OCI-LY3 (cell line): ENCODE data around the gene CSTPP1.

ENCODE experiments used
- H2AFZ ChIP-seq: fragments of 200-600, 300-600 bp; shearing (Covaris generic); 2 replicates; pipeline ENCODE4 v1.6.0; 2014; ENCODE audit warnings: antibody characterized with exemption, low read depth, low read length
- H3K27ac ChIP-seq: fragments of 200-600, 300-600 bp; sonication (generic); 2 replicates; pipeline ENCODE4 v1.5.1; 2014; ENCODE audit warnings: mild to moderate bottlenecking, low read length, moderate library complexity, mixed read lengths
- H3K27me3 ChIP-seq: fragments of 200-600, 300-600 bp; sonication (generic); 2 replicates; pipeline ENCODE4 v1.6.1; 2014; ENCODE audit warnings: low read depth, low read length, mixed read lengths
- H3K36me3 ChIP-seq: fragments of 200-600, 300-600 bp; sonication (generic); replicated peaks from 2 replicates; pipeline ENCODE3; 2014; ENCODE audit warnings: low read depth, low read length, mixed read lengths
- H3K4me1 ChIP-seq: fragments of 300-600, 200-600 bp; sonication (generic); 2 replicates; pipeline ENCODE4 v1.6.1; 2014; ENCODE audit warnings: low read length, mixed read lengths
- H3K4me2 ChIP-seq: fragments of 200-600, 300-600 bp; sonication (generic); 2 replicates; pipeline ENCODE4 v1.6.1; 2014; ENCODE audit warnings: low read length, mixed read lengths
- H3K4me3 ChIP-seq: fragments of 300-600, 200-600 bp; sonication (generic); 2 replicates; pipeline ENCODE4 v1.5.1; 2014; ENCODE audit warnings: antibody characterized with exemption, mild to moderate bottlenecking, low read length, moderate library complexity
- H3K79me2 ChIP-seq: fragments of 300-600, 200-600 bp; shearing (Covaris generic); 2 replicates; pipeline ENCODE4 v1.6.1; 2014; ENCODE audit warnings: mild to moderate bottlenecking, low read length, mixed read lengths
- H3K9ac ChIP-seq: fragments of 300-600, 200-600 bp; shearing (Covaris generic); 2 replicates; pipeline ENCODE4 v1.6.0; 2014; ENCODE audit warnings: mild to moderate bottlenecking, low read length, moderate library complexity
- H3K9me3 ChIP-seq: fragments of 200-600, 300-600 bp; shearing (Covaris generic); 2 replicates; pipeline ENCODE4 v1.6.1; 2014; ENCODE audit warnings: low read length, mixed read lengths; ENCODE audit not compliant: insufficient read depth
- H4K20me1 ChIP-seq: fragments of 200-600, 300-600 bp; sonication (generic); 2 replicates; pipeline ENCODE4 v1.6.1; 2016; ENCODE audit warnings: low read length, mixed read lengths; ENCODE audit not compliant: insufficient read depth
- CTCF ChIP-seq: fragments of 200-600, 300-600 bp; sonication (generic); IDR thresholded peaks from 2 replicates; pipeline ENCODE4 v1.5.1; 2014; ENCODE audit warnings: antibody characterized with exemption, low read length, low read depth
- EZH2phosphoT487 ChIP-seq: fragments of 200-600 bp; shearing (Covaris generic); IDR thresholded peaks from 2 replicates; pipeline ENCODE4 v1.6.1; 2018; ENCODE audit warnings: antibody characterized with exemption, mixed run types, low read depth

Gene CSTPP1

GRCh38 chr11:46899501-46900025 is 37.0 kb upstream of the CSTPP1 start:
- no peak overlapping the region for H3K4me2 ChIP-seq
- no peaks in the 10 kb centered on the region for H3K4me1 ChIP-seq
- H3K36me3 ChIP-seq = no peaks in the 10 kb centered on the region
- H3K4me3 ChIP-seq = no peak overlapping the region
- no peaks in the 10 kb centered on the region for H3K27me3 ChIP-seq
- no peak overlapping the region for H3K9ac ChIP-seq
- no peaks in the 10 kb centered on the region for H3K9me3 ChIP-seq
- H3K27ac ChIP-seq = no peak overlapping the region
- H4K20me1 ChIP-seq = no peaks in the 10 kb centered on the region
- TF ChIP-seq EZH2phosphoT487 (no peak), CTCF (no peak)
- H3K79me2 ChIP-seq = no peaks in the 10 kb centered on the region
- no peak overlapping the region for H2AFZ ChIP-seq

- no peak overlapping the region for H3K27ac ChIP-seq
- H3K27me3 ChIP-seq = no peaks in the 10 kb centered on the region
- no peaks in the 10 kb centered on the region for H3K36me3 ChIP-seq
- no peaks in the 10 kb centered on the region for H3K4me1 ChIP-seq
- H3K79me2 ChIP-seq = no peaks in the 10 kb centered on the region
- no peak overlapping the region for H3K9ac ChIP-seq
- no peaks in the 10 kb centered on the region for H4K20me1 ChIP-seq
- TF ChIP-seq CTCF (no peak), EZH2phosphoT487 (no peak)
- H3K4me2 ChIP-seq = no peak overlapping the region
- H3K9me3 ChIP-seq = no peaks in the 10 kb centered on the region
- no peak overlapping the region for H3K4me3 ChIP-seq
- H2AFZ ChIP-seq = no peak overlapping the region
These were observed 36.3 kb upstream of the CSTPP1 start for GRCh38 chr11:46900091-46900746.

GRCh38 chr11:46901156-46901555 is 35.4 kb upstream of the CSTPP1 start:
- no peaks in the 10 kb centered on the region for H3K4me1 ChIP-seq
- H3K9me3 ChIP-seq = no peaks in the 10 kb centered on the region
- H3K9ac ChIP-seq = no peak overlapping the region
- H4K20me1 ChIP-seq = no peaks in the 10 kb centered on the region
- H3K4me3 ChIP-seq = no peak overlapping the region
- H2AFZ ChIP-seq = no peak overlapping the region
- no peaks in the 10 kb centered on the region for H3K79me2 ChIP-seq
- H3K4me2 ChIP-seq = no peak overlapping the region
- H3K27me3 ChIP-seq = no peaks in the 10 kb centered on the region
- no peaks in the 10 kb centered on the region for H3K36me3 ChIP-seq
- no peak for TF ChIP-seq EZH2phosphoT487
- no peak for TF ChIP-seq CTCF
- no peak overlapping the region for H3K27ac ChIP-seq

- Histone ChIP-seq H3K4me1 (no peaks in the 10 kb centered on the region), H3K4me3 (no peak overlapping the region), H3K4me2 (no peak overlapping the region), H2AFZ (no peak overlapping the region), H3K27ac (no peak overlapping the region), H3K27me3 (no peaks in the 10 kb centered on the region), H4K20me1 (no peaks in the 10 kb centered on the region), H3K79me2 (no peaks in the 10 kb centered on the region), H3K9ac (no peak overlapping the region), H3K9me3 (no peaks in the 10 kb centered on the region), H3K36me3 (no peaks in the 10 kb centered on the region)
- TF ChIP-seq EZH2phosphoT487 = no peak
These were observed 33.9 kb upstream of the CSTPP1 start for GRCh38 chr11:46902694-46903093.
